LoVo (cell line): ENCODE measurements around the gene CELSR2.
"Not testable (repeated sequence)": the region's sequence is repeated elsewhere in the genome, so short reads cannot be mapped to it uniquely, and the experiment has no call there.

Experiments used
- DNase-seq: peaks from one replicate; pipeline ENCODE4 v3.0.0-alpha.2; 2016; ENCODE audit warnings: low spot score

Gene CELSR2, protein sequence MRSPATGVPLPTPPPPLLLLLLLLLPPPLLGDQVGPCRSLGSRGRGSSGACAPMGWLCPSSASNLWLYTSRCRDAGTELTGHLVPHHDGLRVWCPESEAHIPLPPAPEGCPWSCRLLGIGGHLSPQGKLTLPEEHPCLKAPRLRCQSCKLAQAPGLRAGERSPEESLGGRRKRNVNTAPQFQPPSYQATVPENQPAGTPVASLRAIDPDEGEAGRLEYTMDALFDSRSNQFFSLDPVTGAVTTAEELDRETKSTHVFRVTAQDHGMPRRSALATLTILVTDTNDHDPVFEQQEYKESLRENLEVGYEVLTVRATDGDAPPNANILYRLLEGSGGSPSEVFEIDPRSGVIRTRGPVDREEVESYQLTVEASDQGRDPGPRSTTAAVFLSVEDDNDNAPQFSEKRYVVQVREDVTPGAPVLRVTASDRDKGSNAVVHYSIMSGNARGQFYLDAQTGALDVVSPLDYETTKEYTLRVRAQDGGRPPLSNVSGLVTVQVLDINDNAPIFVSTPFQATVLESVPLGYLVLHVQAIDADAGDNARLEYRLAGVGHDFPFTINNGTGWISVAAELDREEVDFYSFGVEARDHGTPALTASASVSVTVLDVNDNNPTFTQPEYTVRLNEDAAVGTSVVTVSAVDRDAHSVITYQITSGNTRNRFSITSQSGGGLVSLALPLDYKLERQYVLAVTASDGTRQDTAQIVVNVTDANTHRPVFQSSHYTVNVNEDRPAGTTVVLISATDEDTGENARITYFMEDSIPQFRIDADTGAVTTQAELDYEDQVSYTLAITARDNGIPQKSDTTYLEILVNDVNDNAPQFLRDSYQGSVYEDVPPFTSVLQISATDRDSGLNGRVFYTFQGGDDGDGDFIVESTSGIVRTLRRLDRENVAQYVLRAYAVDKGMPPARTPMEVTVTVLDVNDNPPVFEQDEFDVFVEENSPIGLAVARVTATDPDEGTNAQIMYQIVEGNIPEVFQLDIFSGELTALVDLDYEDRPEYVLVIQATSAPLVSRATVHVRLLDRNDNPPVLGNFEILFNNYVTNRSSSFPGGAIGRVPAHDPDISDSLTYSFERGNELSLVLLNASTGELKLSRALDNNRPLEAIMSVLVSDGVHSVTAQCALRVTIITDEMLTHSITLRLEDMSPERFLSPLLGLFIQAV (N-terminal part only)

DNA sequence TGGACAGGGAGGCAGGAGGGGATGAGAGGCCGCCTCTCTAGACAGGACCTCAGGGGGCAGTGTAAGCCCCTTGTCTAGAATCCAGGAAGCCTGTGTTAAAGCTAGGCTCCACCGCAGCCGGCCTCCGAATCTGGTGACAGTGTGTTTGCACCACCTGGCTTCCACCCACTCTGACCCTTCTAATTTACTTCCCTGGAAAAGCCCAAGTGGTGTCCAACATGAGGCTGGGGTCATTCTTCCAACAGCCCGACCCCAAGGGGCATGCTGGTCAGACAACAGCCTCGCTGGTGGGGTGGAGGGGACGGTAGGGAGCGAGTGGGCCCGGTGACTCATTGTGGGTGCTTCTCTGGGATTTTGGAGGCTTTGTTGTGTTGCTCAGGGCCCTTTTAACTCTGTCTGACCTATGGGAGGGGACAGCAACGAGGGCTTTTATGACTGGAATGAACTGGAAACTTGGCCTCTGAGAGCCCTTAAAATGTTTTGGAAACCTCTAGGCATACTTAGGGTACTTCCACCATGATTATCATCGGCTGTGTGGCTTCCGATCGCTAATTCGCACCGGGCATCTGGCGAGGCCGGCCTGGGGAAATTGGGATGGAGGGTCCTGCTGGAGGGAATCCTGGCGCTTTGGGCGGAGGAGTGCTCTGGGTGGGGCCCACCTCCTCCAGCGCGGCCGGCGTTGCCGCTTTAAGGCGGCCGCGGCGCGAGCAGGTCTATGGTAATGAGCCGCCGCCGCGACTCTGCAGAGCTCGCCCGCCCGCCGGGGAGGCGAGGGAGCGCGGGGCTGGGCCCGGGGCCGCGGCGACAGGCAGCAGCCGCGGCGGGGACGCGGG lies at the start of gene CELSR2:
CELSR2 (plus strand) TSS at position 743 of the 833 bp plus-strand sequence. CDS start 541 bp downstream, outside the sequence.
- DNase-seq: peak; percentile 76

DNA sequence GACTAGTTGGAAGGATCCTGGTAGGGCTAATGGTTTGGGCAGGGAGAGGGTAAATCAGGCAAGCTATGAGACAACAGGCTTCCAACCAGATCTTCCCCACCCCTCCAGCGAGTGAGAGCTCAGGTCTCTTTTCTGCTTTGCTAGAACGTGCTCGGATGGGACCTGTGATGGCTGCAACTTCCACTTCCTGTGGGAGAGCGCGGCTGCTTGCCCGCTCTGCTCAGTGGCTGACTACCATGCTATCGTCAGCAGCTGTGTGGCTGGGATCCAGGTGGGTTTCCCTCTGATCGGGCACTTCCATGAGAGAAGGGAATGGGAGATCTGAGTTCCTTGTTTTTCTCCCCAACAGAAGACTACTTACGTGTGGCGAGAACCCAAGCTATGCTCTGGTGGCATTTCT lies 49.6 kb upstream of the CELSR2 start:
- DNase-seq: no peak

DNA sequence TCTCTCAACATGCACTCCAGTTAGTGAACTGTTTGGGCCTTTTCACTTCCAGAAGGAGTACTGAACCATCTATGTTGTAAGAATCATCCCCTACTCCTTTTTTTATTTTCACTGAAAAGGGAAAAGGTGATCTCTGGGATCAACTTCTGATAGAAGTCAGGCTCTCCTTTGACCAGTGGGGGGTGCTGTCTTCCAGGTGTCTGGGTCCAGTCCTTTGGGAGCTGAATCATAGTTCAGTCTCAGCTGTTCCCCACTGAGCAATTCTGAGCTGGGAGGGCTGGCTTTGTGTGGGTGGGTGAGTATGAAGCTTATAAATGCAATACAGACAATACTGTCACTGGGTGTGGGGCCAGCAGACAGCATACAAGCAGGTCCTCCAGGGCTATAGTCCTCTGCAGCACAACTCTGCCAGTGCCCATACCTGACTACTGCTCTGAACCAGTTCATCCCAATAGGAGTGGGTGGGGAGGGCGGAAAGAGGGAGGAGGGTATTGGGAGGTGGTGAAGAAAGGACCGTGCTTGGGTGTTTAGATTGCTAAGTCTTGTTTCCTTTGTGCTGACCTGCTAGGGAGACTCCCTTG lies 48.1 kb upstream of the CELSR2 start:
- no peak for DNase-seq

GRCh38 chr1:109204484-109204883 lies 44.9 kb upstream of the CELSR2 start:
- no peak for DNase-seq

DNA sequence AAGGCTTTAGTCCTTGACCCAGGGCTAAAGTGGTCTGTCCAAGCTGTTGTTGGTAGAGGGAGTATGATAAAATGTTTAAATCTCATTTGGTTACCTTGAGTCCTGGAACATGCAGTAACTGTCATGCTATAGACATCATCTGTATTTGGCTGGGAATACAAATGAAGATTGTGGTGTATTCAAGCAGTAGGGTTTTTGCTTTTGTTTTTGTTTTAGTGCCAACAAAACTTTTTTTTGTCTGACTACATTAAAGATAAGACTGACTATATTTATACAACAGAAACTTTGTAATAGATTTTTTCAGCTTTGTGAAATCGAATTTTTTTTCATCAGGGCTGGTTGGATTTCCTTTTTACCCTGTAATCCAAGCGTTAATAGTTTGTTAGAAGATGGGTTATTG lies 43.0 kb upstream of the CELSR2 start:
- no peak for DNase-seq

DNA sequence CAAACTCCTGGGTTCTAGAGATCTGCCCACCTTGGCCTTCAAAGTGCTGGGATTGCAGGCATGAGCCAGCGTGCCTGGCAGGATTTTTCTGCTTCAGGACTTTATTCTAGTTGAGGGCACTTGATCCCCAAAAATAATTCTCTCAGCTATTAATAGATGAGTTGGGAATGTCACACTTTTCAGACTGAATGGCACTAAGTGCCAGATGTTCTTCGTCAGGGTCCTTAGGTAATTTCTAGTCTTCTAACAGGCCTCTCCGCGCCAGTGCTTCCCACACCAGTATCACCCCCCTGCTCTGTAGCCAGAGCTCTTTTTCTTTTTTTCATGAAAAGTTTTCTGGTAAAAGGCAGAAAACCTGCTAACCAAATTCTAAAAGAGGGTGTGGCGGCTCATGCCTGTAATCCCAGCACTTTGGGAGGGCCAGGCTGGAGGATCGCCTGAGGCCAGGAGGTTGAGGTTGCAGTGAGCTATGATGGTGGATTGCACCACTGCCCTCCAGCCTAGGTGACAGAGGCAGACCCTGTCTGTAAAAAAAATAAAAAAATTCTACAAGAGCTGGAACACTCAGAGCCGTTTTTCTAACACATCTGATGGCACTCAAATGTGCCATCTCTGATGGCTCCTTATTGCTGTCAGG lies 41.8 kb upstream of the CELSR2 start:
- DNase-seq: no peak

DNA sequence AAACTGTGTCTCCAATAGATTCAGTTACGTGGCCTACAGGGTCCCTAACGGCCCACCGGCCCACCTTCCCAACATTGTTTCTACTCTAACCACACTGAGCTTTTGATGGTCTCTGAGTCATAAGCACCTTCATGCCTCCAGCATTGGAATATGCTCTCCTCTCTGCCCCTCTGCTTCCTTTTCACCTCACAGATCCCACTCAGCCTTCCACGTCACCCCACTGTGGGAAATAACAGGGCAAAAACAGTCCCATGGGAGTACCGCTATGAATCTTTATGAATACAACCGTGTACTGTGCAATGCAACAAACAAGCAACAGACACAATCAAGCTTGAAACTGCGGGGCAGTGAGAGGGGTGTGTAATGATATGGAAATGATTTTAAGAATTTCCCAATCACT lies 40.9 kb upstream of the CELSR2 start:
- DNase-seq: no peak

DNA sequence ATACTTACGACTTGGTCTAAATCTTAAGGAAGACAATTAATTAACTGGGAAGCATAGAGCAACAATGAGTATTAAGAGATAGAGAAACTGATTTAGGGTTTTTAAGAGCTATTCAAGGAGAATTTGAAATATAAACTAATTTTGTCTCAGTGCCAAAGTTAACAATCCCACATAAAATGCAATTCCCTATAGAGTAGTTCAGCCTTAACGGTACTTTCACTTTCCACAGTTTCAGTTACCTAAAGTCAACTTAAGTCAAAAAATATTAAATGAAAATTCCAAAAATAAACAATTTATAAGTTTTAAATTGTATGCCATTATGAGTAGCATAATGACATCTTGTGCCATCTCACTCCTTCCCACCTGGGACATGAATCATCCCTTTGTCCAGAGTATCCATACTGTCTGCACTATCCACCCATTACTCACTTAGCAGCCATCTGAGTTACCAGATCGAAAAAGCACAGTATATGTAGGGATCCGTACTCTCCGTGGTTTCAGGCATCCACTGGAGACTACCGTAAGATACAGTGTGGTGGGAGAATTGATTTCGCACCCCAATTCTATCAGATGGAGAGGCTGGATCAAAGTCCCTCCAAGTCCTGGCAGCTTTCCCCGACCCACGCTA lies 40.4 kb upstream of the CELSR2 start:
- DNase-seq: no peak

DNA sequence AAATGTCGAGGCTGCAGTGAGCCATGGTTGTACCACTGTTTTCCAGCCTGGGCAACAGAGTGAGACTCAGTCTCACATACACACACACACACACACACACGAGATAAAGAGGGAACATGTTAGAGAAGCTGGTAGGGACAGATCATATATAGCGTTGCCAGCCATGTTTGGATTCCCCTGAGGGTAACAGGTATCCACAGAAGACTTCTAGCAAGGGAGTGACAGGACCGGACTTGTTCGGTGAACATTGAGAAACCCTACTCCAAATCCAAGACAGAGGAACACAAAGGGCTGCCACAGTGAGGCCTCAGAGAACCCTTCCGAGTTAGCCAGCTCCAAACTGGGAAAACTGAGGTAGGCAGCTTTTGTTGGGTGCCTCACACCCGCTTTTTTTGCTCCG lies 39.3 kb upstream of the CELSR2 start:
- no peak for DNase-seq

DNA sequence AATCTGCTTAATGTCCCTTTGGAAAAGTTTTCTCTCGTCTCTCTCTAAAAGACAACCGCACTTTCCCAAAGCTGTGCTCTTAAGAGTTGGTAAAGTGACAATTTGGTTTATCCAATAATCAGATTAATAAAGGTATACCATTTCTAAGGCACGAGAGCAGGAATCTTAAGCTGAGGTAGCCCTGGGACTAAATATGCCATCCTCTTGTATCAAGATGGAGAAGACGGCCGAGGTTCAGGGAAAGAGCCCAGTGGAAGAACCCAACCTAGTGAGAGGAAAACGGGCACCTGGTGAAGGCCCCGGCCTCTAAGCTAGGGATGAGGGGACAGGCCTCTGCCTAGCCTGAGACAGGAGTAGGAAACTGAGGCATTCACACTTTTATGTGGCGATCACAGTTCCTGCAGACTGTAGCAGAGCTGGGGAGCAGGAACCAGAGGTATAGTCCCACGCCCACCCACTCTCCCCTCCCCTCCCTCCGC lies 36.0 kb upstream of the CELSR2 start:
- no peak for DNase-seq

GRCh38 chr1:109213824-109214693 lies 35.3 kb upstream of the CELSR2 start, which contains the start of gene SARS1:
Gene SARS1 (plus strand): TSS chr1:109213918. CDS start chr1:109213993, 75 bp downstream.
- peak; percentile 95 for DNase-seq

GRCh38 chr1:109214695-109215623 lies 34.4 kb upstream of the CELSR2 start:
- DNase-seq: peak; percentile 90

- DNase-seq: no peak
Observed at GRCh38 chr1:109216662-109217061, 32.7 kb upstream of the CELSR2 start.

GRCh38 chr1:109218516-109218915 lies 30.8 kb upstream of the CELSR2 start:
- peak; percentile 43 for DNase-seq

- not testable (repeated sequence) for DNase-seq
Observed at GRCh38 chr1:109221201-109221600, 28.1 kb upstream of the CELSR2 start.

GRCh38 chr1:109225308-109225707 lies 24.0 kb upstream of the CELSR2 start:
- DNase-seq: no peak

DNA sequence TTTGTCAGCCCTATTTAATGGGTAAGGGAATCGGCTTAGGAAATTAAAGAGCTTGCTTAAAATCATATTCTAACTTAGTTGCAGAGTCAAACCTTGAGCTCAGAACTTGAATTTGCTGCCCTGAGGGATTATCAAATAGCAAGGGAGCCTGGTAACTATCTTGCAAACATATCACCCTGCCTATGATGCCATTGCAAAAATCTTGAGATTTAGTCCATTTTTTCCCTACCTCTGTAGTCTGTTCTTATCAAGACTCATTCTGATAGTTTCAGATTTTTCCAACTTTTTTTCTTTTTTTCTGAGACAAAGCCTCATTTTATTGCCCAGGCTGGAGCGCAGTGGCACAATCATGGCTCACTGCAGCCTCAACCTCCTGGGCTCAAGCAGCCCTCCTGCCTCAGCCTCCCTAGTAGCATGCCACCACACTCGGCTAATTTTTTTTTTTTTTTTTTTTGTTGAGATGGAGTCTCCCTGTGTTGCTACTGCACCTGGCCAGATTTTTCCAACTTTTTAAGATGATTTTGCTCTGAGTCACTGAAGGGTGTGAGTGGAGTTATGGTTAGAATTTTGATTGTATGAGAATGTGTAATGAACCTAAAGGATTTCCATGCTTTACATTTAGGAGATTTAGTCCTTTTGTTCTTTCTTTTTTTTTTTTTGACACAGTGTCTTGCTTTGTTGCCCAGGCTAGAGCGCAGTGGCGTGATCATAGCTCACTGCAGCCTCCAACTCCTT lies 23.5 kb upstream of the CELSR2 start:
- DNase-seq: no peak
